Inferior parietal cortex (tissue), 1 donor: ENCODE data around the gene NSD1.
"Not testable (repeated sequence)": the region's sequence is repeated elsewhere in the genome, so short reads cannot be mapped to it uniquely, and the experiment has no call there.

Experiments used
- DNase-seq: peaks from one replicate; pipeline ENCODE4 v3.0.0-alpha.2; 2016; ENCODE audit errors: extremely low spot score

Gene NSD1

DNA sequence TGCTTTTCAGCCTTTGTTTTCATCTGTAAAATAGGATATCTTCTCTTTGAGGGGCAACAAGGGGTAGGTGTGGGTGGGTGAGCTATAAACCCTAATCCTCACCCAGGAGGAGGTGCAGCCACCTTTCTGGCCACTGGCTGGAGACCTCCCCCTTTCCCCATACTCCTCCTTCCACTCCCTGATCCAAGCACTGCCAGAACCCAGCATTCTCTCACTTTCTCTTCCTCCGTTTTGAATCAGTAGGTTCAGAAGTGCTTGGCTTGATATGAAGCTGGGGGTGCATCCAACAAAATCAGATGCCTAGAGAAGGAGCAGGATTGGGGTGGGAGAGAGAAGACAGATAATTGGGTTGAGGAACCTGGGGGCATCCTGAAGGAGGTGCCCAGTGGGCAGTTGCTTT lies 6.8 kb upstream of the NSD1 start:
- no peak for DNase-seq

DNA sequence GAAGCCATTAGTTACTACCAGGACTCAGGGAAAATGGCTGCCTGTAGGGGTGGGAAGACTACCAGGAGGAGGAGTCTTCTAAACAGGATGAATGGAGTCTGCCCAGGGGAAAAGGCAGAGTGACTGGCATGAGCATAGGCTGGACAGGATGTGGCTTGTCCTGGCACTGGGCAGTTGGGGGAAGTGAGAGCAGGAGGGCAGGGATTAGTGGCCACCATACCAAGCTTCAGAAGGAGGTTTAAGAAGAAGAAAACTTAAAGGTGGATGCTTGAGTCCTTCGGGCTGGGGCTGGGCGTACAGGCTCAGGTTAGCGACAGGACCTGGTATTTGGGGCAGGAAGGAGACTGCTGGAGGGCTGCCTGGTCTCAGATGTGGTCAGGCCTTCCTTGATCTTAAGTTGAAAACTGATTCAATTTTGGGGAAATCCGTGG lies 5.0 kb upstream of the NSD1 start:
- no peak for DNase-seq

DNA sequence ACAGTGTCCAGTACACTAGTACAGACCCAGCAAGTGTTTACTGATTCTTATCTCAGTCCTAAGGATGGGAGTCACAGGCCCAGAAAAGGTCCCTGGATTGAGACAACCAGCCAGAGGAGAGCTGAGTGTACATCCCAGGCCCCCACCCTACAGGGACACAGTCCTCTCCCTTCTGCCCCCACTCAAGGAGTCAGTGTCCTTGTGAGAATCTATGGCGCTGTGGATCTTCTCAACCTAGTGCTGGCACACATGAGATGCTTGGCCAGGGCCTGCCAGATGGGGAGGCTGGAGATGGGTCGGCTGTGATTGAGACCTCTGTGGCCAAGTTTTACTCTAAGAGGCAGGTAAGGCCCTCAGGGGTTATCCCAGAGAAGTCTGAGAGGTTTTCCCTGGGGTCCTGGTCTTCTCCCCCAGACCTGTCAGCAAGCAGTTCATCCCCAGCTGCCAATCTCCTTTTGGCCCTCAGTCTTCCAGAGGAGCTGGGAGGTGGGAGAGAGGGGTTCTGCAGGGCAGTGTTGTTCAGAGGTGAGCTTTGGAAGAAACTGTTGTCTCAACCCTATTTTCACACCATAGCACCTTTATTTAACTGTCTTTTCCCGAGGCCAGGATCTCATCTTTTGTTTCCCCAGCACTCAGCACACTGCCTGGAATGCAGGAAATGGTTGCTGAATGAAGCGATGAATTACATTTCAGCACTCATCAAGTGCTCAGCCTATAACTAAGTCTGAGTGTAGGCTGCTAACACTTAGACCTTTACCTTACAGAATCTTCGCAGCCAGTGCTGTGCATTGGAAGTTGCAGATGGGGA lies 3.2 kb upstream of the NSD1 start:
- DNase-seq = no peak

DNA sequence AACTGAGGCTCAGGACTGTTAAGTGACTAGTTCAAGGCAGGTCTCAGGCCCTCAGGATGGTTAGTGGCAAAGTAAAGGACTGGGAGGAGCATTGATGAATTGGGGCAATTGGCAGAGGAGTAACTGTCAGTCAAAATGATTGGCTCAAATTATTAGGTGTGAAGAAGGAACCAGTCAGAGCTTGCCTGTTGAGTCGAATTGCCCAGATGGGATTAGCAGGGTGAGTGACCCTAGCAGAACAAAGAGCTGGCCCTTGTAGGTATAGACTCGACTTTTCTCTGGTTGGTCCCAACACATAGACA lies 2.6 kb upstream of the NSD1 start:
- no peak for DNase-seq

DNA sequence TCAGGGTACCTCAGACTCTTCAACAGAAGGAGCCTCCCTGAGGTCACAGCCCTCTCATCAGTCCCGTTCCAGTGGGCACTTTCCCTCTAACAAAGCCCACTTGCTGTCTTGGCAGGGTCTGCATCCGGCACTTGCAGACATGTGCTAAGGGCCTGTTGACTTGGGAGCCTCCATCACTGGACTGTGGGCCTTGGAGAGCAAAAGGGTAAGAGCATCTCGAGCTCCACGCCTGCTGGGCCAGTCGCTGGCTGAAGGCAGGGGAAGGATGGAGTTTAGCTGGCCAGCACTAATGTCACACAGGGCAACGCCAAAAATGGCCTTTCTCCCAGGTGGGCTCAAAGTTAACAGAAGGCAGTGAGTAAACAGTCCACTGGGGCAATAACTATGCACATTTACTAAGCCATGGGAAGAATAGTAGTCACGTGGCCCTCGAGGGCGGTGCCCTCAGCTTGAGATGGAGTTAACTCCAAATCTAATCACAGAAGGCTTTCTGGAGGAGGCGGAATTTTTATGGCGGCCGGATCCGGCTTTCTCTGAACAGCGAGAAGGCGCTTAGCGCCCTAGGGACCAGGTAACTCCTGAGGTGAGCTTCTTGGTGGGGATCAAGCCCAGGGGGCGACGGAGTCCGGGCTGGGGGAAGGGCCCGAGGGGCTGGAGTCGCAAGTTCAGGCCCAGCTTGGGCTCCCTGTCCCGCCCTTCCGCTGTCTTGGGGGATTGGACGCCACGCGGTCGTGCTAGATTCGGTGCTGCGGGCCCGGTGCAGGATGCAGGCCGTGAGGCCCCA lies 2.0 kb upstream of the NSD1 start:
- DNase-seq = no peak

DNA sequence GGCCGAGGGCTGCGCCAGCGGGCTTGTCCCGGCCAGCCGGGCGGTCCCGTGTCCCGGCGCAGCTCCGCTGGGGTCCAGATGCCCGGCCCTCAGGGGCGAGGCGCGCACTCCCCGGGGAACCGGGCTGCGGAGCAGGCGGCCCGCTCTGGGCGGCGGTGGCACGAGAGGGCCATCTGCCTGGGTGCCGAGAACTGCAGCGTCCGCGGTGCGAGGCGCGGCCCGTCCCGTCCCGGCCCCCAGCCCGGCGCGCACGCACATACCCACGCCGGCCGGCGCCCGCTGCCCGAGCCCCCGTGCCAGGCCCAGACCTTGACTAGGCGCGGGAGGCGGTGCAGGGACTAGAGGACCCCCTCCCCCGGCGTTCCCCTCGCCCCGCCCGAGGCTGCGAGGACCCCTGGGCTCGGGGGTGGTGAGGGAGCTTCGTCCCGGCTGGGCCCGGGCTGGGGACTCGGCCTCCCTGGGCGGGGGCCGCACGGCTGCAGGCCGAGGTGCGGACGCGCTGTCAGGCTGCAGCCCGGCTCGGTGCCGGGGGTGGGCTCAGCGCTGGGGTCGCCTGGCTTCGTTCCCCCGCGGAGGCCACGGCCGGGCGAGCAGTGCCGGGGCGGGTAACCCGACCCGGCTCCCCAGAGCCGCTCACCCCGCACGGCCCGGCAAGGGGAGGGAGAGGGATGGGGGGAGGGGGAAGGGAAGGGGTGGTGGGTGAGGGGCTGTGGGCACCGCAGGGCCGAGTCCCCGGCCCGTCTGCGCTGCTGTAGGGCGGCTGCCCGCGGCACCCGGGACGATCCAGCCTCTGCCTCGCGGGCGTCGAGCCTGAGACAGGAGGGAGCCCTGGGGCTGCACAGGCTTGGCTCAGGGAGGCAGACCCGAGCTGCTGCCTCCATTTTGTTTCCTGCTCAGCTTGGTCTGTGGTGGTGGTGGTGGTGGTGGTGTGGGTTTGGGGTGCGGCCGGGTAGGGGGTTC lies 1.2 kb upstream of the NSD1 start:
- DNase-seq = no peak

DNA sequence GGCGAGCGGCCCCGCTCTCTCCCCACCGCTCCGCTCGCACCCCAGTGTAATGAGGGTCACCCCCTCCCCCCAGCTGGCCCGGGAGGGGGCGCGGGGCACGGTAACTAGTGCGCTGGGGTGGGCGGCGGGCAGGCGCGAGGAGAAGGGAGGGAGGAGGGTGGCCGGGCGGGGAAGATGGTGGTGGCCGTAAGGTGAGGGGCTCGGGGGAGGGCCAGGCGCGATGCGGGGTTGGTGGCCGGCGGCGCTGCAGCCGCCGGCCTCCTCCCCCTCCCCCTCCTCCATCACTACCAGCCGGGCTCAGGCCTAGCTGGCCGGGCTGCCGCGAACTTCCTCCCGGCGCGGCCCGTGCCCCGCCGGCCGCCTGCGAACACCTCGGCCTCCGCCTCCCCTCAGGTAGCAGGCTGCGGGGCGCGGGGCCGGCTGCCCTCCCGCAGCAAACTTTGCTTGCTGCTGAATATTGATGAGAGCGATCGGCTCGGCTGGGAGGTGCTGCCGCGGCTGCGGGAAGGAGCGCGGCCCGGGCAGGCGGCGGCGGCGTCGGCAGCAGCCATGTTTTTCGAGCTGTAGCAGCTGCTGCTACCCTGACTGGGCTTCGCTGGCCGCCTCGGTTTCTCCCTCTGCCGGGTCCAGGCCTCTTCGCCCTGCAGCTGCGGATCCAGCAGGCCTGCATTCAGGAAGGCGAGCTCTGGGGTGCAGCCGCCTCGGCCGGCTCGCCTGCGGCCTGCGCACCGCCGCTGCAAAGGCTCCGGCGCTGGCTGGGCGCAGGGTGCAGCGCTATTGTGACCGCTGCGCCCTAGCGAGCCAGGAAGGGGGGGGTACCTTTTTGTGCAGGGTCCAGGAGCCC lies 502 bp downstream of the NSD1 start:
- peak; percentile 34 for DNase-seq

DNA sequence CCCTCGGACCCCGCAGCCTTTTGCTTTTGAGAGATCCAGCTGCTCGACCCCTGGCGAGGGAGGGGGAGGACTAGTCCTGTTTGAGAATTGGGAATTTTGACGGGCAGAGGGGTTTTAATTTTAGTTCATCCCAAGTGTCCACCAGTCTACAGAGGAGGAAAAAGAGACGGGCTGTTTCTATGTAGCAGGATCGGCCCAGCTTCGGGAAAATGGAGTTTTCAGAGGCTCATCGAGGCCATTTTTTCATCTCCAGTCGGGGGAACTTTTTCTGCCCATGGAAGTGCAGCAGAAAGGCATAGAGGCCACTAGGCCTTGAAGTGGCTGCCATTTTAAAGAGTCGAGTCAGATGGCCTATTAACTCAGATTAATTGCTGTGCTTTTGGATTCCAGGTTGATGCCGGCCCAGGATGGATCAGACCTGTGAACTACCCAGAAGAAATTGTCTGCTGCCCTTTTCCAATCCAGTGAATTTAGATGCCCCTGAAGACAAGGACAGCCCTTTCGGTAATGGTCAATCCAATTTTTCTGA lies 1.2 kb downstream of the NSD1 start:
- no peak for DNase-seq

DNA sequence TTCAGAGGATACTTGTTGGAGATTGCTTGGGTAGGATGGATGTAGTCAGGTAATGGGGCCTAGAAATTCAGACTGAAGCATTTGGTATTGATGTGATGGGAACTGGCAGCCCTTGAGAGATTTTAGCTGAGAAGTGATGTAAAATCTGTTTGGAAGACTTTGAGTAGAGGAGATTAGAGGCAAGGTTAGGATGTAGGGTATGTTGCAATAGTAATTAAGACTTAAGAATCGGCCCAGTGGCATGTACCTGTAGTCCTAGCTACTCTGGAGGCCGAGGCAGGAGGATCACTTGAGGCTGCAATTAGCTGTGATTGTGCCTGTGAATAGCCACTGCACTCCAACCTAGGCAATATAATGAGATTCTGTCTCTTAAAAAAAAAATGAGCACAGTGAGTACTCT lies 6.7 kb downstream of the NSD1 start:
- DNase-seq = no peak

DNA sequence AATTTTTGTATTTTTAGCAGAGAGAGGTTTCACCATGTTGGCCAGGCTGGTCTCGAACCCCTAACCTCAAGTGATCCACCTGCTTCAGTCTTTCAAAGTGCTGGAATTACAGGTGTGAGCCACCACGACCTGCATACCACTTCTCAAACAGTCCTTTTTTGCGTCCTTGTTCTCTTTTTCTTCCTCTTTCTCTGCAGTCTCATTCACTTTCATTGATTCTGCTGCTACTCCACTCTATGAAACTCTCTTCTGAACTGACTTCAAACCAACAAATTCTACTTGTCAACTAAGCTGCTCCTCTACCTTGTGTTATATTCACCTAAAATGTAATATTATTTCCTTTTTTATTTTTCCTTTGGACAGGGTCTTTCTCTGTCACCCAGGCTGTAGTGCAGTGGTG lies 7.9 kb downstream of the NSD1 start:
- DNase-seq = no peak

DNA sequence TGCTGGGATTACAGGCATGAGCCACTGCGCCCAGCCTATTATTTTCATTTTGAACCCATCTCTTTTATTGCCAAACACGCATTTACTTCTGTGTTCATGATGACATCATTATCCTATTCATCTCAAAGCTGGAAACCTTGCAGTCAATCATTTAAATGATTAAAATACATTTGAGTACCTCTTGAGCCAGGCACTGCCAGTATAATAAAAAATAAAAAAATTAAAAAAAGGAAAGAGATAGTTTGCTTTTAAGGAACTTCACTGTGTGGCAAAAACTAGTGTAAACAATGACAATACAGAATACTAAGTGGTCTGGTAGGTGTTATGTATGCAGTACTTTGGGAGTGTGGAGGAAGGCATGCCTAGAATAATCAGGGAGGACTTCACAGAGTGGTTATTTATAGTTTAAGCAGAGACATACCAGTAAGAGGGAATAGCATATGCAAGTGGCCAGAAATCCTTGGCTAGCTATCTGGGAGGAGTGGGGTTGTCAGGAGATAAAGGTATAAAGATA lies 8.6 kb downstream of the NSD1 start:
- DNase-seq = no peak

DNA sequence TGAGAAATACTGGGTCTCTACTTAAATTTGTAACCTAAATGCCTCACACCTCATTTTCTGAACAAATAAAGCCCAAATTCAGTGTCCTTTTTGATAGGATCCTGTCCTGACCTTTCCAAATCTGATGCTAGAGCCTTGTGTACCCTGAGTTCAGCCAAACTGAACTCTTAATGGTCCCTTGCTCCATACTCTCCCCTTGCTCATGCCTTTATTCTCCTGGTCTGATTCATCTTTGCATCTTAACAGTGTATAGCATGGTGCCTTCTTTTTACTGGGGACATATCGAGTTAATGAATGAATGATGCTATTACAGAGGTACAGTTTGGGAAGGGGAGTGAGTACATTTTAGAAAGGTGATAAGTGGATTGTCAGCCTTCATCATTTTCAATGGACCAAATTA lies 9.2 kb downstream of the NSD1 start:
- DNase-seq = no peak

DNA sequence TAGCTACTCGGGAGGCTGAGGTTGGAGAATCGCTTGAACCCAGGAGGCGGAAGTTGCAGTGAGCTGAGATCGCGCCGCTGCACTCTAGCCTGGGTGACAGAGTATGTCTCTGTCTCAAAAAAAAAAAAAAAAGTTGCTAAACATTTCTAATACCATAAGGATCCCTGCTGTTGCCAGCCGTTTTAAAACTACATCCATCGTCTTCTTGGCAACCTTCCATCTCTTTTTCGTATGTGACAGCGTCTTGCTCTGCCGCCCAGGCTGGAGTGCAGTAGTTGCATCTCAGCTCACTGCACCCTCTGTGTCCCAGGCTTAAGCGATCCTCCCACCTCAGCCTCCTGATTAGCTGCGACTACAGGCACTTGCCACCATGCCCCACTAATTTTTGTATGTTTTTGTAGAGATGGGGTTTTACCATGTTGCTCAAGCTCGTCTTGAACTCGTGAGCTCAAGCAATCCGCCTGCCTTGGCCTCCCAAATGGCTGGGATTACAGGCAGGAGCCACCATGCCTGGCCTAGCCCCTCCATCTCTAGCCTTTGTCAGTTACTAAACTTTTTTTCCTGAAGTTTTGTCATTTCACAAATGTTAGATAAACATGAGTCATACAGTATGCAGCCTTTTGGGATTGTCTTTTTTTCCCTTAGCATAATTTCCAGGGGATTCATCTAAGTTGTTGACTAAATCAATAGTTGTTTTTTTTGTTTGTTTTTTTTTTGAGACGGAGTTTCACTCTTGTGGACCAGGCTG lies 13.5 kb downstream of the NSD1 start:
- DNase-seq = no peak

DNA sequence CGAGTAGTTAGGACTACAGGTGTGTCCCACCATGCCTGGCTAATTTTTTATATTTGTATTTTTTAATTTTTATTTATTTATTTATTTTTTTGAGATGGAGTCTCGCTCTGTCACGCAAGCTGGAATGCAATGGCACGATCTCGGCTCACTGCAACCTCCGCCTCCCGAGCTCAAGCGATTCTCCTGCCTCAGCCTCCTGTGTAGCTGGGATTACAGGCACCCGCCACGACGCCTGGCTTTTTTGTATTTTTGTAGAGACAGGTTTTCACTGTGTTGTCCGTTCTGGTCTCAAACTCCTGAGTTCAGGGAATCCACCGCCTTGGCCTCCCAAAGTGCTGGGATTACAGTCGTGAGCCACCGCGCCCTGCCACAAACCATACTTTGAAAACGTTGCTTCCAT lies 16.5 kb downstream of the NSD1 start:
- not testable (repeated sequence) for DNase-seq

DNA sequence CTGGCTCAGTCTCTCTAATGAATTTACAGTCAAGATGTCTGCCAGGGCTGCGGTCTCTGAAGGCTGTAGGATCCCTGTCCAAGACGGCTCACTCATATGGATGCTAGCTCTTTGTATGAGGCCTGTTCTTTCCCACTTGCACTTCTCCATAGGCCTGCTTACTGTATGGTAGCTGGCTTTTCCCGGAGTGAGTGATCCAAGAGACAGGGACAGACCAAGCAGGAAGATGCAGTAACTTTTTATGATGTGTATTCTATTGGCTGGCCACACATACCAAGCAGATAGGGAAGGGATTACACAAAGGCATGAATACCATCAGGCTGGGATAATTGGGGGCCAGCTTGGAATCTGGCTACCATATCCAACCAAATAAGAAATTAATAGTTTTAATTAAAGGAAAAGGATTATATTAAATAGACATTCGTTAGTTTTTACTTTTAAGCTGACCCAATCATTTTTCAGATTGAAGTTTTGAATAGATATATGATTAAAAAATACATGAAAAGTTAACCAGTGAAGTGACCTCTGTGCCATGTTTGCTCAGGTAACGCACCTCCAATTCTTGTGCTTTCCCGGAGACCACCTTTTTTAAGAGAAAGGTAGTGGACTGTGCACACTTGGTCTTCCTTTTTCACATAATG lies 20.6 kb downstream of the NSD1 start:
- no peak for DNase-seq

DNA sequence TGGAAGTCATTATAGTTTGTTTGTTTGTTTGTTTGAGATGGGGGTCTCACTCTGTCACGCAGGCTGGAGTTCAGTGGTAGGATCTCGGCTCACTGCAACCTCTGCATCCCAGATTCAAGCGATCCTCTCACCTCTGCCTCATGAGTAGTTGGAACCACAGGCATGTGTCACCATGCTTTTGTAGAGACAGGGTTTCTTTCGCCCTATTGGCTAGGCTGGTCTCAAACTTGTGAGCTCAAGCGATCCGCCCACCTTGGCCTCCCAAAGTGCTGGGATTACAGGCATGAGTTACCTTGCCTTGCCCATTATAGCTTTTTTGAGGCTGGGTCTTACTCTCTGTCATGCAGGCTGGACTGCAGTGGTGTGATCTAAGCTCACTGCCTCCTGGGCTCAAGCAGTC lies 28.8 kb downstream of the NSD1 start:
- DNase-seq = no peak

DNA sequence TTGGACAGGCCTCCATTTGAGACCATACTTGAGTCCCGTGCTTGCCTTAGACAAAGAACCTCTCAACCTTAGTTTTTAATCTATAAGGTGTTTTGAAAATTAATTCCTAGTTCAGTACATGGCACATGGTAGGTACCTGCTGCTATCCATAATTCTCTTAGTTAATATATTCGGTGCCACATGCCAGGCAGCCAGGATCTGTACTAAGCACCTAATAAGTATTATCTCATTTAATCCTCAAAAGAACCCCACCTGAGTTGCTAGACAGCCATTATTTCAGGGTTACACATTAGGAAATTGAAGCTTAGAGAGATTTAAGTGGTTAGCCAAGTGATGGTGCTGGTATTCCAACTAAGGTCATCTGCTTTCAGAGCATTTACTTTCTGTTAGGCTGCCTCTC lies 29.9 kb downstream of the NSD1 start:
- no peak for DNase-seq

DNA sequence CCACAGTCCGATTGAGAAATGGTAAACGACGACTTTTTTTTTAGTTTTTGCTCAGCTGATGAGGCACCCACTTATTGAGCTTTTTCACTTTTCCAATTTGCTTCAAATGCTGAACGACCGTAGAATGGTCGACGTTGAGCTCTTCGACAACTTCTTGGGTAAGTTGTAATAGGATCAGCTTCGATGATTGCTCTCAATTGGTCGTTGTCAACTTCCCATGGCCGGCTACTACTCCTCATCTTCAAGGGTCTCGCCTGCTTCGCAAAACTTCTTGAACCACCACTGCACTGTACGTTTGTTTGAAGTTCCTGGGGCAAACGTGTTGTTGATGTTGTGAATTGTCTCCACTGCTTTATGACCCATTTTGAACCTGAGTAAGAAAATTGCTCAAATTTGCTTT lies 35.7 kb downstream of the NSD1 start:
- DNase-seq = no peak

DNA sequence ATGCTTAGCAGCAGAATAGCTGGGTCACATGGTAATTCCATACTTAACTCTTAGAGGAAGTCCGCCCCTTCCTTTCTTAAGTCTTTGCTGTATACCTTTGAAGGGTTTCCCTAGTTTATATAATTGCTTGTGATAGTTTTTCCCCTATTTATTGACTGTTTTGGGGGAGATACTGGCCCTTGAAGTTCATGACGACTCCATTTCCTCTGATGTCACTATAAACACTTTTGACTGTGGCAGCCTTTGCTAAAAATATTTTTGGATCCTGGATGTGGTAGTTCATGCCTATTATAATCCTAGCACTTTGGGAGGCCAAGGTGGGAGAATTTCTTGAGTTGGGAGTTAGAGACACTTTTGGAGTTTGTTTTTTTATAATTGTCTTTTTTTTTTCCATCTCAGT lies 38.4 kb downstream of the NSD1 start:
- no peak for DNase-seq

DNA sequence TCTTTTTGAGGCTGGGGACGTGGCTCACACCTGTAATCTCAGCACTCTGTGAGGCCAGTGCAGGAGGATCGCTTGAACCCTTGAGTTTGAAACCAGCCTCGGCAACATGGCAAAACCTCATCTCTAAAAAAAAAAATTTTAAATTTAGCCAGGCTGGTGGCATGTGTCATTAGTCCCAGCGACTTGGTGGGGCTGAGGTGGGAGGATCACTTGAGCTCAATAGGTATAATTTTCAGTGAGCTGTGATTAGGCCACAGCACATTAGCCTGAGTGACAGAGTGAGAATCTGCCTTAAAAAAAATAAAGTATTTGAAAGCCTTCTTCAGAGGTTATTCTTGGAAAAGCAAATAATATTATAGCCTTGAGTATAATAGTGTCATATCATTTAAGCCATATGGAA lies 41.8 kb downstream of the NSD1 start:
- DNase-seq = no peak
